HepG2 (cell line): ENCODE results near the gene TTLL4. TPM values are rescaled to one million over a fixed set of nuclear protein-coding genes. Genes with fewer than 3 reads are reported as not detected.

ENCODE experiments used
- FLYWCH1 ChIP-seq: sonication (generic); formaldehyde crosslinking; IDR thresholded peaks from 2 replicates; pipeline ENCODE4 v1.8.1; 2023; ENCODE audit warnings: mild to moderate bottlenecking, missing genetic modification reagents
- FOXJ3 ChIP-seq: sonication (generic); formaldehyde crosslinking; IDR thresholded peaks from 2 replicates; pipeline ENCODE4 v1.4.0; 2020; ENCODE audit warnings: missing genetic modification reagents, mild to moderate bottlenecking, borderline replicate concordance
- GABPB1 ChIP-seq: IDR thresholded peaks from 2 replicates; pipeline ENCODE4 v1.6.1; 2016; ENCODE audit warnings: mild to moderate bottlenecking, missing genetic modification reagents, moderate library complexity, missing compliant biosample characterization
- KLF6 ChIP-seq: IDR thresholded peaks from 2 replicates; pipeline ENCODE4 v1.8.0; 2016; ENCODE audit warnings: missing biosample characterization, missing genetic modification reagents
- NFE2L2 ChIP-seq: fragments of 150-350 bp; IDR thresholded peaks from 2 replicates; pipeline ENCODE4 v1.6.1; 2014; ENCODE audit warnings: low read length
- NR2C2 ChIP-seq: sonication (generic); formaldehyde crosslinking; IDR thresholded peaks from 2 replicates; pipeline ENCODE4 v1.4.0; 2020; ENCODE audit warnings: missing genetic modification reagents, mild to moderate bottlenecking, moderate library complexity, borderline replicate concordance
- POLR2AphosphoS2 ChIP-seq: IDR thresholded peaks from 2 replicates; pipeline ENCODE4 v1.6.1; 2011; ENCODE audit warnings: low read depth, low read length, improper control_type of control experiment
- RBM22 ChIP-seq: fragments of 200-400 bp; formaldehyde crosslinking; optimal IDR thresholded peaks from 2 replicates; pipeline ENCODE3; 2017; ENCODE audit warnings: mild to moderate bottlenecking, low read length, moderate library complexity
- ZIK1 ChIP-seq: sonication (generic); formaldehyde crosslinking; IDR thresholded peaks from 2 replicates; pipeline ENCODE4 v1.5.0; 2020; ENCODE audit warnings: mild to moderate bottlenecking, low read depth, missing genetic modification reagents, borderline replicate concordance
- ZNF501 ChIP-seq: sonication (generic); formaldehyde crosslinking; IDR thresholded peaks from 2 replicates; pipeline ENCODE4 v1.5.1; 2020; ENCODE audit warnings: mild to moderate bottlenecking, moderate library complexity, missing genetic modification reagents
- ZNF660 ChIP-seq: sonication (generic); formaldehyde crosslinking; IDR thresholded peaks from 2 replicates; pipeline ENCODE4 v1.5.1; 2020; ENCODE audit warnings: mild to moderate bottlenecking, low read depth, missing genetic modification reagents, borderline replicate concordance
- ZNF670 ChIP-seq: sonication (generic); formaldehyde crosslinking; IDR thresholded peaks from 2 replicates; pipeline ENCODE4 v1.8.0; 2022; ENCODE audit warnings: mild to moderate bottlenecking, missing genetic modification reagents, borderline replicate concordance
- ZNF674 ChIP-seq: sonication (generic); formaldehyde crosslinking; IDR thresholded peaks from 2 replicates; pipeline ENCODE4 v1.5.0; 2020; ENCODE audit warnings: low read depth, mild to moderate bottlenecking, missing genetic modification reagents
- ZNF782 ChIP-seq: sonication (generic); formaldehyde crosslinking; IDR thresholded peaks from 2 replicates; pipeline ENCODE4 v1.4.0; 2020; ENCODE audit warnings: missing genetic modification reagents, mild to moderate bottlenecking, borderline replicate concordance
- ZNF83 ChIP-seq: sonication (generic); formaldehyde crosslinking; IDR thresholded peaks from 2 replicates; pipeline ENCODE4 v1.4.0; 2020; ENCODE audit warnings: missing genetic modification reagents, mild to moderate bottlenecking, borderline replicate concordance
- ZNF839 ChIP-seq: sonication (generic); formaldehyde crosslinking; IDR thresholded peaks from 2 replicates; pipeline ENCODE4 v1.4.0; 2020; ENCODE audit warnings: missing genetic modification reagents, mild to moderate bottlenecking, borderline replicate concordance
- polyA plus RNA-seq, 8 experiments: library from polyadenylated mRNA; depleted of rRNA in 3 of 8; stranded (reverse) in 7 of 8; unstranded in 1 of 8; fragments of >200 nt; fragmentation: Illumina TruSeq in 4 of 8; extraction: Trizol in 4 of 8; gene quantifications; 2 replicates each; pipeline versions ENCODE4 v1.2.1 to v1.2.3, GENCODE V29; 2011 to 2016; ENCODE audit warnings: low read depth in 4 of 8, missing spikeins in 1 of 8, mixed read lengths in 1 of 8; ENCODE audit not compliant: insufficient read depth in 1 of 8
- total RNA-seq, 5 experiments: library from RNA; depleted of rRNA; stranded (reverse); fragments of >200 nt; fragmentation: Illumina TruSeq; extraction: Trizol; gene quantifications; 2 replicates each; pipeline ENCODE4 v1.2.3, GENCODE V29; 2016; ENCODE audit warnings: low read depth in 1 of 5
- TF ChIP-seq, protein P1 (sequence below): sonication (generic); formaldehyde crosslinking; IDR thresholded peaks from 2 replicates; pipeline ENCODE4 v1.4.0; 2020; ENCODE audit warnings: mild to moderate bottlenecking, missing genetic modification reagents, borderline replicate concordance
- TF ChIP-seq, protein P2 (sequence below): sonication (generic); formaldehyde crosslinking; IDR thresholded peaks from 2 replicates; pipeline ENCODE4 v1.8.0; 2022; ENCODE audit warnings: mild to moderate bottlenecking, missing genetic modification reagents, borderline replicate concordance
- TF ChIP-seq, protein P3 (sequence below): sonication (generic); formaldehyde crosslinking; IDR thresholded peaks from 2 replicates; pipeline ENCODE4 v1.4.0; 2020; ENCODE audit warnings: mild to moderate bottlenecking, missing genetic modification reagents
- TF ChIP-seq, protein P4 (sequence below): sonication (generic); formaldehyde crosslinking; IDR thresholded peaks from 2 replicates; pipeline ENCODE4 v1.4.0; 2020; ENCODE audit warnings: mild to moderate bottlenecking, missing genetic modification reagents

Gene TTLL4
- total and polyA plus RNA-seq, 2 of the 13 experiments (the other 11 are each of a cell fraction or from before 2014, with no cell fraction given) = 77.5 to 84.6 TPM

DNA sequence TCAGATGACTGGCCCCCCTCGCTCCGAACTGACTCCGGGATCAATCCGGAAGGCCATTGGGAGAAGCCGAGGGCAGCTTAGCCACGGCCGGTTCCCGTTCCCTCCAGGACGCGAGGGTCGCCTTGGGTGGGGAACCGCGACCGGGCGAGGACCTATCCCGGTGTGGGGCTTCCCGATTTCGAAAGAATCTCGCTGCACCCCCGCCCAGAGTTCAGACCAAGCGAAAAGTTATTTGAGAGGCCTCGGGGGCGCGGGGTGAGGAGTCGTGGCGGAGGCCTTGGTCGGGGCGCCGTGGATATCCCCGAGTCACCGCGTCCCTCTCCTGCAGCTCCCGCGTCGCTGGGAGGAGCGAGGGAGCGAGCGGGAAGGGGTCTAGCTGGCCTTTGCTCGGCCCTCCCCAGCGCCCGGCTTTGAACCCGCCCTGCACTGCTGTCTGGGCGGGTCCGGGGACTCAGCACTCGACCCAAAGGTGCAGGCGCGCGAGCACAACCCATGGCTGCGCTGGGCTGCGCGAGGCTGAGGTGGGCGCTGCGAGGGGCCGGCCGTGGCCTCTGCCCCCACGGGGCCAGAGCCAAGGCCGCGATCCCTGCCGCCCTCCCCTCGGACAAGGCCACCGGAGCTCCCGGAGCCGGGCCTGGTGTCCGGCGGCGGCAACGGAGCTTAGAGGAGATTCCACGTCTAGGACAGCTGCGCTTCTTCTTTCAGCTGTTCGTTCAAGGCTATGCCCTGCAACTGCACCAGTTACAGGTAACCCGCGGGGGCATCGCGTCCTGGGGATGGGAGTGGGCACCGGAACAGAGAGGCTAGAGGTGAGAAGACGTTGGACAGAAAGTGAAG lies 71.3 kb downstream of the TTLL4 start, which contains the start of gene CYP27A1 (continued):
- TF ChIP-seq, protein P1, sequence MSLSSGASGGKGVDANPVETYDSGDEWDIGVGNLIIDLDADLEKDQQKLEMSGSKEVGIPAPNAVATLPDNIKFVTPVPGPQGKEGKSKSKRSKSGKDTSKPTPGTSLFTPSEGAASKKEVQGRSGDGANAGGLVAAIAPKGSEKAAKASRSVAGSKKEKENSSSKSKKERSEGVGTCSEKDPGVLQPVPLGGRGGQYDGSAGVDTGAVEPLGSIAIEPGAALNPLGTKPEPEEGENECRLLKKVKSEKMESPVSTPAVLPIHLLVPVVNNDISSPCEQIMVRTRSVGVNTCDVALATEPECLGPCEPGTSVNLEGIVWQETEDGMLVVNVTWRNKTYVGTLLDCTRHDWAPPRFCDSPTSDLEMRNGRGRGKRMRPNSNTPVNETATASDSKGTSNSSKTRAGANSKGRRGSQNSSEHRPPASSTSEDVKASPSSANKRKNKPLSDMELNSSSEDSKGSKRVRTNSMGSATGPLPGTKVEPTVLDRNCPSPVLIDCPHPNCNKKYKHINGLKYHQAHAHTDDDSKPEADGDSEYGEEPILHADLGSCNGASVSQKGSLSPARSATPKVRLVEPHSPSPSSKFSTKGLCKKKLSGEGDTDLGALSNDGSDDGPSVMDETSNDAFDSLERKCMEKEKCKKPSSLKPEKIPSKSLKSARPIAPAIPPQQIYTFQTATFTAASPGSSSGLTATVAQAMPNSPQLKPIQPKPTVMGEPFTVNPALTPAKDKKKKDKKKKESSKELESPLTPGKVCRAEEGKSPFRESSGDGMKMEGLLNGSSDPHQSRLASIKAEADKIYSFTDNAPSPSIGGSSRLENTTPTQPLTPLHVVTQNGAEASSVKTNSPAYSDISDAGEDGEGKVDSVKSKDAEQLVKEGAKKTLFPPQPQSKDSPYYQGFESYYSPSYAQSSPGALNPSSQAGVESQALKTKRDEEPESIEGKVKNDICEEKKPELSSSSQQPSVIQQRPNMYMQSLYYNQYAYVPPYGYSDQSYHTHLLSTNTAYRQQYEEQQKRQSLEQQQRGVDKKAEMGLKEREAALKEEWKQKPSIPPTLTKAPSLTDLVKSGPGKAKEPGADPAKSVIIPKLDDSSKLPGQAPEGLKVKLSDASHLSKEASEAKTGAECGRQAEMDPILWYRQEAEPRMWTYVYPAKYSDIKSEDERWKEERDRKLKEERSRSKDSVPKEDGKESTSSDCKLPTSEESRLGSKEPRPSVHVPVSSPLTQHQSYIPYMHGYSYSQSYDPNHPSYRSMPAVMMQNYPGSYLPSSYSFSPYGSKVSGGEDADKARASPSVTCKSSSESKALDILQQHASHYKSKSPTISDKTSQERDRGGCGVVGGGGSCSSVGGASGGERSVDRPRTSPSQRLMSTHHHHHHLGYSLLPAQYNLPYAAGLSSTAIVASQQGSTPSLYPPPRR (CRISPR knock-in tag) = peak; percentile 85
- TF ChIP-seq ZNF674 (CRISPR knock-in tag) (peak; percentile 94), GABPB1 (CRISPR knock-in tag) (peak; percentile 81), RBM22 (no peak), ZNF670 (CRISPR knock-in tag) (peak; percentile 85), KLF6 (peak; percentile 77; the same call in 1 of the 2 replicates), ZNF660 (CRISPR knock-in tag) (no peak), FOXJ3 (CRISPR knock-in tag) (peak; percentile 58), NFE2L2 (no peak), ZNF839 (peak; percentile 88), POLR2AphosphoS2 (no peak), FLYWCH1 (CRISPR knock-in tag) (peak; percentile 84), NR2C2 (CRISPR knock-in tag) (peak; percentile 84), ZNF83 (CRISPR knock-in tag) (no peak), ZIK1 (CRISPR knock-in tag) (peak; percentile 80; the same call in 1 of the 2 replicates), ZNF501 (CRISPR knock-in tag) (peak; percentile 88), ZNF782 (CRISPR knock-in tag) (peak; percentile 89)
- TF ChIP-seq, protein P2, sequence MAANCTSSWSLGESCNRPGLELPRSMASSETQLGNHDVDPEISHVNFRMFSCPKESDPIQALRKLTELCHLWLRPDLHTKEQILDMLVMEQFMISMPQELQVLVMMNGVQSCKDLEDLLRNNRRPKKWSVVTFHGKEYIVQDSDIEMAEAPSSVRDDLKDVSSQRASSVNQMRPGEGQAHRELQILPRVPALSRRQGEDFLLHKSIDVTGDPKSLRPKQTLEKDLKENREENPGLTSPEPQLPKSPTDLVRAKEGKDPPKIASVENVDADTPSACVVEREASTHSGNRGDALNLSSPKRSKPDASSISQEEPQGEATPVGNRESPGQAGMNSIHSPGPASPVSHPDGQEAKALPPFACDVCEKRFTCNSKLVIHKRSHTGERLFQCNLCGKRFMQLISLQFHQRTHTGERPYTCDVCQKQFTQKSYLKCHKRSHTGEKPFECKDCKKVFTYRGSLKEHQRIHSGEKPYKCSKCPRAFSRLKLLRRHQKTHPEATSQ (CRISPR knock-in tag) = peak; percentile 82; the same call in 1 of the 2 replicates
- TF ChIP-seq, protein P3, sequence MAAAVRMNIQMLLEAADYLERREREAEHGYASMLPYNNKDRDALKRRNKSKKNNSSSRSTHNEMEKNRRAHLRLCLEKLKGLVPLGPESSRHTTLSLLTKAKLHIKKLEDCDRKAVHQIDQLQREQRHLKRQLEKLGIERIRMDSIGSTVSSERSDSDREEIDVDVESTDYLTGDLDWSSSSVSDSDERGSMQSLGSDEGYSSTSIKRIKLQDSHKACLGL (CRISPR knock-in tag) = peak; percentile 62
- TF ChIP-seq, protein P4, sequence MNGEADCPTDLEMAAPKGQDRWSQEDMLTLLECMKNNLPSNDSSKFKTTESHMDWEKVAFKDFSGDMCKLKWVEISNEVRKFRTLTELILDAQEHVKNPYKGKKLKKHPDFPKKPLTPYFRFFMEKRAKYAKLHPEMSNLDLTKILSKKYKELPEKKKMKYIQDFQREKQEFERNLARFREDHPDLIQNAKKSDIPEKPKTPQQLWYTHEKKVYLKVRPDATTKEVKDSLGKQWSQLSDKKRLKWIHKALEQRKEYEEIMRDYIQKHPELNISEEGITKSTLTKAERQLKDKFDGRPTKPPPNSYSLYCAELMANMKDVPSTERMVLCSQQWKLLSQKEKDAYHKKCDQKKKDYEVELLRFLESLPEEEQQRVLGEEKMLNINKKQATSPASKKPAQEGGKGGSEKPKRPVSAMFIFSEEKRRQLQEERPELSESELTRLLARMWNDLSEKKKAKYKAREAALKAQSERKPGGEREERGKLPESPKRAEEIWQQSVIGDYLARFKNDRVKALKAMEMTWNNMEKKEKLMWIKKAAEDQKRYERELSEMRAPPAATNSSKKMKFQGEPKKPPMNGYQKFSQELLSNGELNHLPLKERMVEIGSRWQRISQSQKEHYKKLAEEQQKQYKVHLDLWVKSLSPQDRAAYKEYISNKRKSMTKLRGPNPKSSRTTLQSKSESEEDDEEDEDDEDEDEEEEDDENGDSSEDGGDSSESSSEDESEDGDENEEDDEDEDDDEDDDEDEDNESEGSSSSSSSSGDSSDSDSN (CRISPR knock-in tag) = peak; percentile 100
